Measurements from ENCODE around the gene MMP1.

- TF ChIP-seq CTCF (IDR thresholded peaks at IDR 0.05) (no peak), POLR2AphosphoS5 (IDR thresholded peaks at IDR 0.05; ENCODE audit: low read depth, low read length) (no peak), TCF7L2 (IDR thresholded peaks at IDR 0.05; ENCODE audit: low read depth, low read length) (no peak), SIN3A (IDR thresholded peaks at IDR 0.05; ENCODE audit: borderline replicate concordance, insufficient read depth, low read depth, low read length) (no peak)
- TF ChIP-seq, protein P1, sequence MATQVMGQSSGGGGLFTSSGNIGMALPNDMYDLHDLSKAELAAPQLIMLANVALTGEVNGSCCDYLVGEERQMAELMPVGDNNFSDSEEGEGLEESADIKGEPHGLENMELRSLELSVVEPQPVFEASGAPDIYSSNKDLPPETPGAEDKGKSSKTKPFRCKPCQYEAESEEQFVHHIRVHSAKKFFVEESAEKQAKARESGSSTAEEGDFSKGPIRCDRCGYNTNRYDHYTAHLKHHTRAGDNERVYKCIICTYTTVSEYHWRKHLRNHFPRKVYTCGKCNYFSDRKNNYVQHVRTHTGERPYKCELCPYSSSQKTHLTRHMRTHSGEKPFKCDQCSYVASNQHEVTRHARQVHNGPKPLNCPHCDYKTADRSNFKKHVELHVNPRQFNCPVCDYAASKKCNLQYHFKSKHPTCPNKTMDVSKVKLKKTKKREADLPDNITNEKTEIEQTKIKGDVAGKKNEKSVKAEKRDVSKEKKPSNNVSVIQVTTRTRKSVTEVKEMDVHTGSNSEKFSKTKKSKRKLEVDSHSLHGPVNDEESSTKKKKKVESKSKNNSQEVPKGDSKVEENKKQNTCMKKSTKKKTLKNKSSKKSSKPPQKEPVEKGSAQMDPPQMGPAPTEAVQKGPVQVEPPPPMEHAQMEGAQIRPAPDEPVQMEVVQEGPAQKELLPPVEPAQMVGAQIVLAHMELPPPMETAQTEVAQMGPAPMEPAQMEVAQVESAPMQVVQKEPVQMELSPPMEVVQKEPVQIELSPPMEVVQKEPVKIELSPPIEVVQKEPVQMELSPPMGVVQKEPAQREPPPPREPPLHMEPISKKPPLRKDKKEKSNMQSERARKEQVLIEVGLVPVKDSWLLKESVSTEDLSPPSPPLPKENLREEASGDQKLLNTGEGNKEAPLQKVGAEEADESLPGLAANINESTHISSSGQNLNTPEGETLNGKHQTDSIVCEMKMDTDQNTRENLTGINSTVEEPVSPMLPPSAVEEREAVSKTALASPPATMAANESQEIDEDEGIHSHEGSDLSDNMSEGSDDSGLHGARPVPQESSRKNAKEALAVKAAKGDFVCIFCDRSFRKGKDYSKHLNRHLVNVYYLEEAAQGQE (IDR thresholded peaks at IDR 0.05; ENCODE audit: insufficient read depth in 1 of 2, low read depth in 2 of 2, low read length in 1 of 2), result no peak
Measured at GRCh38 chr11:102831128-102831488, 33.1 kb upstream of the MMP1 start.

Data from Panc1 (cell line).